ENCODE measurements around the gene TRAM2. TPM values are rescaled to one million over a fixed set of nuclear protein-coding genes. Genes with fewer than 3 reads are reported as not detected.
A peak's percentile ranks its signal among the peaks of the same experiment; 100 is the strongest.

Gene TRAM2
- total RNA-seq, 1 experiment from 2014 or later = 13.4 TPM

- Mint-ChIP-seq H3K9me3 (no peaks in the 10 kb centered on the region), H3K27ac (peak overlapping the region; percentile 43; the same call in 1 of the 2 replicates), H3K4me1 (peaks cover 46% of the 10 kb centered on the region), H3K27me3 (ENCODE audit: low read depth) (no peaks in the 10 kb centered on the region), H3K36me3 (no peaks in the 10 kb centered on the region; the same call in 1 of the 2 replicates), H3K4me3 (no peak overlapping the region)
- ChIA-PET CTCF (interaction anchor here (0.6 to 1.9 kb wide), 3 partner anchors 10 to 62 kb away, joined by 3 to 8 read pairs (median 4); no protein-coding TSS in a partner anchor), POLR2A (interaction anchor here (0.6 kb wide), 2 partner anchors 8 to 56 kb away, joined by 3 read pairs; no protein-coding TSS in a partner anchor)
- ATAC-seq = peak; percentile 41; the same call in 1 of the 2 replicates
- no peak for DNase-seq (ENCODE audit: low spot score)
- no peak for TF ChIP-seq JAZF1 (CRISPR knock-in tag; IDR thresholded peaks at IDR 0.05)
- no peak for TF ChIP-seq FOXP1 (CRISPR knock-in tag; IDR thresholded peaks at IDR 0.05; ENCODE audit: borderline replicate concordance)
- no peak for TF ChIP-seq ZSCAN18 (CRISPR knock-in tag; IDR thresholded peaks at IDR 0.05)
- TF ChIP-seq GRHL2 (CRISPR knock-in tag; IDR thresholded peaks at IDR 0.05; ENCODE audit: insufficient replicate concordance, severe bottlenecking) = no peak
- no peak for TF ChIP-seq MAX (CRISPR knock-in tag; IDR thresholded peaks at IDR 0.05)
These were observed 41.0 kb downstream of the TRAM2 start for GRCh38 chr6:52535711-52536423.

GRCh38 chr6:52534966-52535390, 41.9 kb downstream of the TRAM2 start:
- Mint-ChIP-seq H3K36me3 (no peaks in the 10 kb centered on the region; the same call in 1 of the 2 replicates), H3K4me3 (no peak overlapping the region), H3K4me1 (peaks cover 38% of the 10 kb centered on the region), H3K27me3 (ENCODE audit: low read depth) (no peaks in the 10 kb centered on the region), H3K27ac (peak overlapping the region; percentile 61; the same call in 1 of the 2 replicates), H3K9me3 (no peaks in the 10 kb centered on the region)
- DNase-seq (ENCODE audit: low spot score) = no peak
- ATAC-seq = no peak
- ChIA-PET CTCF (interaction anchor here (1.9 kb wide), 1 partner anchor 9 kb away, joined by 8 read pairs; no protein-coding TSS in a partner anchor), POLR2A (no interaction called here)
- TF ChIP-seq ZNF425 (CRISPR knock-in tag; conservative IDR thresholded peaks at IDR 0.05) (no peak), SMAD4 (CRISPR knock-in tag; IDR thresholded peaks at IDR 0.05) (no peak), ATF6 (CRISPR knock-in tag; IDR thresholded peaks at IDR 0.05) (no peak), ATF2 (CRISPR knock-in tag; IDR thresholded peaks at IDR 0.05; ENCODE audit: borderline replicate concordance, low read depth) (no peak), CTCF (IDR thresholded peaks at IDR 0.05) (no peak), FOXP4 (CRISPR knock-in tag; IDR thresholded peaks at IDR 0.05) (no peak), CDX4 (CRISPR knock-in tag; IDR thresholded peaks at IDR 0.05; ENCODE audit: borderline replicate concordance) (no peak), TEAD1 (CRISPR knock-in tag; IDR thresholded peaks at IDR 0.05) (no peak), ZNF281 (CRISPR knock-in tag; IDR thresholded peaks at IDR 0.05) (no peak), PREB (CRISPR knock-in tag; IDR thresholded peaks at IDR 0.05; ENCODE audit: borderline replicate concordance) (no peak)
